BE2C (cell line): ENCODE measurements around the gene UPP2. TPM values are rescaled to one million over a fixed set of nuclear protein-coding genes. Genes with fewer than 3 reads are reported as not detected.

Source experiments
- DNase-seq: peaks from one replicate; pipeline ENCODE4 v3.0.0-alpha.2; 2020
- H3K27me3 ChIP-seq: fragments of 250-450 bp; sonication (Bioruptor Pico); 2 replicates; pipeline ENCODE4 v1.5.1; 2020; ENCODE audit warnings: mild to moderate bottlenecking
- H3K36me3 ChIP-seq: fragments of 250-450 bp; sonication (Bioruptor Pico); 2 replicates; pipeline ENCODE4 v1.5.1; 2020; ENCODE audit warnings: mild to moderate bottlenecking
- H3K4me1 ChIP-seq: fragments of 250-450 bp; sonication (Bioruptor Pico); 2 replicates; pipeline ENCODE4 v1.5.1; 2020
- H3K4me3 ChIP-seq: 2 replicates; pipeline ENCODE4 v1.5.1; 2011; ENCODE audit warnings: low read depth, low read length
- H3K9me3 ChIP-seq: fragments of 250-450 bp; sonication (Bioruptor Pico); 2 replicates; pipeline ENCODE4 v1.5.1; 2020
- polyA plus RNA-seq: library from polyadenylated mRNA; unstranded; fragments of >200 nt; gene quantifications from one replicate; pipeline ENCODE4 v1.2.1, GENCODE V29; 2012; ENCODE audit warnings: low read depth, missing spikeins; ENCODE audit not compliant: insufficient read length, insufficient read depth
- TF ChIP-seq, protein P1 (sequence below): IDR thresholded peaks from 2 replicates; pipeline ENCODE4 v1.5.1; 2012; ENCODE audit warnings: mild to moderate bottlenecking, low read depth, low read length

The UPP2 gene
- polyA plus RNA-seq, result not detected

DNA sequence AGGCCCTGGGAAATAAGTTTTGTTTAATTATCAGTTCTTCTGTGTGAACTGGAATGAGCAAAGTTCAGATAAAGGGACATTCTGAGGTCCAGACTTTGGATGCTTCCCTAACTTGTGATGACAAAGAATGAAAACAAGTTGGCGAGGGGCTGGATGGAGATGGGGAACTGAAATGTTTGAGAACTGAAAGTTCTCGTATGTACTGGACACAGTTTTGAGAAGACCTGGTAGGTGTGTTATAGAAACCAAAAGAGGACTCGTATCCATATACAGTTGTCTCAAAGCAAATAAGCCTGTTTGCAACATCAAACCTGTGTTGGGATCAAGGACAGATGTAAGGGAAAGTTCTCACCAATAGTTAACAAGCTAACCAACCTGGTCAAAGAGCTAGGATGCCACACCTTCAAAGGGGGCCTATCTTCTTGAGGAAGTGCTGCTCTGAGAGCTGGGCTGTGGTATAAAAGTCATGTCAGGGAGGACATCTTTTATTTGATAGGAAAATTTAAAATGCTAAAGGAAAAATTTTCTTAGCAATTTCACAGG, at the start of gene UPP2:
TSS of gene UPP2 (plus strand) at position 493 of the 543 bp plus-strand sequence. CDS start 188 bp downstream, outside the sequence.
- Histone ChIP-seq H3K9me3 (no peaks in the 10 kb centered on the region), H3K27me3 (no peaks in the 10 kb centered on the region), H3K4me3 (no peak within 1 kb of the TSS), H3K36me3 (no peaks in the 10 kb centered on the region), H3K4me1 (no peaks in the 10 kb centered on the region)
- DNase-seq, result no peak
- TF ChIP-seq, protein P1, sequence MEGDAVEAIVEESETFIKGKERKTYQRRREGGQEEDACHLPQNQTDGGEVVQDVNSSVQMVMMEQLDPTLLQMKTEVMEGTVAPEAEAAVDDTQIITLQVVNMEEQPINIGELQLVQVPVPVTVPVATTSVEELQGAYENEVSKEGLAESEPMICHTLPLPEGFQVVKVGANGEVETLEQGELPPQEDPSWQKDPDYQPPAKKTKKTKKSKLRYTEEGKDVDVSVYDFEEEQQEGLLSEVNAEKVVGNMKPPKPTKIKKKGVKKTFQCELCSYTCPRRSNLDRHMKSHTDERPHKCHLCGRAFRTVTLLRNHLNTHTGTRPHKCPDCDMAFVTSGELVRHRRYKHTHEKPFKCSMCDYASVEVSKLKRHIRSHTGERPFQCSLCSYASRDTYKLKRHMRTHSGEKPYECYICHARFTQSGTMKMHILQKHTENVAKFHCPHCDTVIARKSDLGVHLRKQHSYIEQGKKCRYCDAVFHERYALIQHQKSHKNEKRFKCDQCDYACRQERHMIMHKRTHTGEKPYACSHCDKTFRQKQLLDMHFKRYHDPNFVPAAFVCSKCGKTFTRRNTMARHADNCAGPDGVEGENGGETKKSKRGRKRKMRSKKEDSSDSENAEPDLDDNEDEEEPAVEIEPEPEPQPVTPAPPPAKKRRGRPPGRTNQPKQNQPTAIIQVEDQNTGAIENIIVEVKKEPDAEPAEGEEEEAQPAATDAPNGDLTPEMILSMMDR, result no peak

DNA sequence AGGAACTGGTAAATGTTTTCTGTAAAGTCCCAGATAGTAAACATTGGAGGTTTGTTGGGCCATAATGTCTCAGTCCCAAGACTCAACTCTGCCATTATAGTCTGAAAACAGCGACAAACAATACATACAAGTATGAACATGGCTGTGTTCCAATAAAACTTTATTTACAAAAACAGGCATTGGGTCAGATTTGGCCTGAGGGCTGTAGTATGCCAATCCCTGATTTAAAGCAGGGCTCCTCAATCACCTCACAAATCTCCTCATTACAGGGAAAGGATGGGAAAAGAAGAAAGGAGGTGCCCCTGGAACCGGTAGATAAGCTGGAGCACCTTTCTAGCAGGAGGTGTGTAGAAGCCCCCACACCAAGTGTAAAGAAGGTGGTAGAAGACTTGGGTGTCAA, 48.9 kb upstream of the UPP2 start:
- Histone ChIP-seq H3K4me1 (no peaks in the 10 kb centered on the region), H3K9me3 (no peaks in the 10 kb centered on the region), H3K27me3 (no peaks in the 10 kb centered on the region), H3K36me3 (no peaks in the 10 kb centered on the region), H3K4me3 (no peak overlapping the region)
- DNase-seq, result no peak
- TF ChIP-seq, protein P1, result no peak

DNA sequence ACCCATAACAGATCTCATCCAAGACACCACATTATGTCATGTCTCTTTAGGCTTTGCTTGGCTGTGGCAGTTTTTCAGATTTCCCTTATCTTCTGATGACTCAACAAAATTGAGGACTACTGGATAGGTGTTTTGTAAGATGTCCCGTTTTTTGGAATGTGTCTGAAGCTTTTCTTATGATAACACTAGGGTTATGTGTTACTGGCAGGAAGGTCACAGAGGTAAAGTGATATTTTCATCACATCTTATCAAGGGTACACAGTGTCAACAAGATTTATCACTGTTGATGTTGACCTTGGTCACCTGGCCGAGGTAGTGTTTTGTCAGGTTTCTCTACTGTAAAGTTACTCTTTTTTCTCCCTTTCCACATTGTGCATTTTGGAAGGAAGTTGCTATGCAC, 44.8 kb upstream of the UPP2 start:
- no peak for DNase-seq
- Histone ChIP-seq H3K27me3 (no peaks in the 10 kb centered on the region), H3K9me3 (no peaks in the 10 kb centered on the region), H3K4me3 (no peak overlapping the region), H3K4me1 (no peaks in the 10 kb centered on the region), H3K36me3 (no peaks in the 10 kb centered on the region)
- TF ChIP-seq, protein P1, result no peak

DNA sequence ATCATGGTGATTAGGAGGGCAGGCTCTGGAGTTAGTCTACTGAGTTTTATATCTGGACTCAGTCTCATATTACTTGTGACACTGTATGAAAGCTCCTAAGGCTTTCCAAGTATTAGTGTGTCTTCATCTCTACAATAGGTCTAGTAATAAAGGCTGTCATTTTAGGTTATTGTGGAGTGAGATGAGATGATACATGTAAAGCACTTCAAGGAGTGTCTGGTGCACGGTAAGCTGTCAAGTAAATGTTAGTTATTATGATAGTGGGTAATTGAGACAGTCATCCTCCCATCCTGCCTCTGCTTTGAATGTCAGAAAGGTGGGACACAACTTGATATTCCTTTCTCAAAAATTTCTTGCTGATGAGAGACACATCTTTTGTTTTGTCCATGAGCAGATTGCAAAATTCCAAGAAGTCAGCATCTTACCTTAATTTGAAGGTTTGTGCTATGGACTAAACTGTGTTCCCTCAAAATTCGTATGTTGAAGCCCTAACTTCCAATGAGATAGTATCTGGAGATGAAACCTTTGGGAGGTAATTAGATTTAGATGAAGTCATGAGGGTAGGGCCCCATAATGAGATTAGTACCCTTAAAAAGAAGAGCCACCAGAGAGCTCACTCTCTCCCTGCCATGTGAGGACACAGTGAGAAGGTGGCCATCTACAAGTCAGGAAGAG, 41.4 kb upstream of the UPP2 start:
- no peak overlapping the region for H3K4me3 ChIP-seq
- H3K9me3 ChIP-seq, result no peaks in the 10 kb centered on the region
- DNase-seq, result no peak
- H3K36me3 ChIP-seq, result no peaks in the 10 kb centered on the region
- H3K4me1 ChIP-seq, result no peaks in the 10 kb centered on the region
- H3K27me3 ChIP-seq, result no peaks in the 10 kb centered on the region
- TF ChIP-seq, protein P1, result no peak

DNA sequence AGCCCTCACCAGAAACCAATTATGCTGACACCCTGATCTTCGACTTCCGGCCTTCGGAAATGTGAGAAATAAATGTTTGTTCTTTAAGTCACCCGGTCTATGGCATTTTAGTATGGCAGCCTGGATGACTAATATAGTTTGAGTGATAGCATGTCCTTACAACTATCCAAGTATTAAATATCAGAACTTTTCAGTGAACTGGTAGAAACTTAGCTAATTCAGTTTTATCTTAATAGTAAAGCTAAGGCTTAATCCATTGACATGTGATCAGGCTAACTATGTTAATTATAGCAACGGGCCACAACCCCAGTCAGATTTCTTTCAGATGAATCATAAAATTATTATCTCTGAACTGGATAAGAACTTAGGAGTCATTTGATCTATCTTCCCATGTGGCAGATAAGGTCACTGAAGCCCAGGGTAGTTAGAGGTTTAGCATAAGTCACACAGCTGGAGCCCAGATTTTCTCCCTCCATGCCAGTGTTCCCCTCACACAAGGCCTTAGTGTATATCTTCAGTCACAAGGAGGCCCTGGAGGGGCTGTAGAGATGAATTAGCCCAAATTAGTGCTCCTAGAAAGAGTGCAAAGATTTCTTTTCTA, 40.7 kb upstream of the UPP2 start:
- TF ChIP-seq, protein P1, result no peak
- no peak overlapping the region for H3K4me3 ChIP-seq
- no peaks in the 10 kb centered on the region for H3K9me3 ChIP-seq
- no peaks in the 10 kb centered on the region for H3K4me1 ChIP-seq
- H3K27me3 ChIP-seq, result no peaks in the 10 kb centered on the region
- H3K36me3 ChIP-seq, result no peaks in the 10 kb centered on the region
- no peak for DNase-seq

DNA sequence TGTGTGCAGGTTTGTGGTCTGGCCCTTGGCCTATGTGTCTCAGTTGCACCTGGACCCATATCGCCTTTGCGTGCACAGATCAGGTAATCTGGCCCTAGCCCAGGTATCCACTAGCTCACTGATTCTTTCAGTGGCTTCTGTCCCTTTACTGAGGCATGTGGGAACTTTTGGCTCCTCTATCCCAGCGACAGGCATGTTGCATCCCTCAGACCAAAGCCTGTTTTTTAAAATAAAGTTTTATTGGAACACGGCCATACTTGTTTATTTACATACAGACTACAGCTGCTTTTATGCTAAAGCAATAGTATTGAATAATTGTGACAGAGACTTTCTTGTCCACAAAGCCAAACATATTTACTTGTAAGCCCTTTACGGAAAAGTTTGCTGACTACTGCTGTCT, 39.9 kb upstream of the UPP2 start:
- H3K4me1 ChIP-seq, result no peaks in the 10 kb centered on the region
- no peak overlapping the region for H3K4me3 ChIP-seq
- DNase-seq, result no peak
- no peaks in the 10 kb centered on the region for H3K27me3 ChIP-seq
- TF ChIP-seq, protein P1, result no peak
- H3K9me3 ChIP-seq, result no peaks in the 10 kb centered on the region
- no peaks in the 10 kb centered on the region for H3K36me3 ChIP-seq
